Measurements from ENCODE around the gene LCTL. TPM values are rescaled to one million over a fixed set of nuclear protein-coding genes. Genes with fewer than 3 reads are reported as not detected.

The LCTL gene, protein sequence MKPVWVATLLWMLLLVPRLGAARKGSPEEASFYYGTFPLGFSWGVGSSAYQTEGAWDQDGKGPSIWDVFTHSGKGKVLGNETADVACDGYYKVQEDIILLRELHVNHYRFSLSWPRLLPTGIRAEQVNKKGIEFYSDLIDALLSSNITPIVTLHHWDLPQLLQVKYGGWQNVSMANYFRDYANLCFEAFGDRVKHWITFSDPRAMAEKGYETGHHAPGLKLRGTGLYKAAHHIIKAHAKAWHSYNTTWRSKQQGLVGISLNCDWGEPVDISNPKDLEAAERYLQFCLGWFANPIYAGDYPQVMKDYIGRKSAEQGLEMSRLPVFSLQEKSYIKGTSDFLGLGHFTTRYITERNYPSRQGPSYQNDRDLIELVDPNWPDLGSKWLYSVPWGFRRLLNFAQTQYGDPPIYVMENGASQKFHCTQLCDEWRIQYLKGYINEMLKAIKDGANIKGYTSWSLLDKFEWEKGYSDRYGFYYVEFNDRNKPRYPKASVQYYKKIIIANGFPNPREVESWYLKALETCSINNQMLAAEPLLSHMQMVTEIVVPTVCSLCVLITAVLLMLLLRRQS
- total RNA-seq: not detected

DNA sequence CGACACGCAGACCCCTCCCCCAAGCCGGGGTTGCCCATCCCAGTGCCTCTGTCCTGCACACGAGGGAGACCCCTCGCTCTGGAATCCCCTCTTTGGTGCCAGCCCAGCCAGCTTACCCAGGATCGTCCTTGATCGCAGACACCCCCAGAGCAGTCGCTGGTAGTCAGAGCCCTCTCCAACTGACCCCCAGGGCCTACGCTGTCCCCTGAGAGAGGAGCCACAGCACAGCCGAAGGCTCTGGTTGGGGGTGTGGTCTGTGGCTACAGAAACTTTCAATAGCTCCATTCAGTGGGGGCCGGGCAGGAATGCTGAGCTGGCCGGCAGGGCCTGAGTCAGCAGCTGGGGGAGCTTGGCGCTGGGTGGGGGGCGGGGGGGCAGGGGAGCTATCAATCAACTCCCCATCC, at the start of gene LCTL:
TSS of gene LCTL (minus strand) at position 258 of the 404 bp plus-strand sequence. CDS start 633 bp downstream, outside the sequence.
- TF ChIP-seq, protein P1, sequence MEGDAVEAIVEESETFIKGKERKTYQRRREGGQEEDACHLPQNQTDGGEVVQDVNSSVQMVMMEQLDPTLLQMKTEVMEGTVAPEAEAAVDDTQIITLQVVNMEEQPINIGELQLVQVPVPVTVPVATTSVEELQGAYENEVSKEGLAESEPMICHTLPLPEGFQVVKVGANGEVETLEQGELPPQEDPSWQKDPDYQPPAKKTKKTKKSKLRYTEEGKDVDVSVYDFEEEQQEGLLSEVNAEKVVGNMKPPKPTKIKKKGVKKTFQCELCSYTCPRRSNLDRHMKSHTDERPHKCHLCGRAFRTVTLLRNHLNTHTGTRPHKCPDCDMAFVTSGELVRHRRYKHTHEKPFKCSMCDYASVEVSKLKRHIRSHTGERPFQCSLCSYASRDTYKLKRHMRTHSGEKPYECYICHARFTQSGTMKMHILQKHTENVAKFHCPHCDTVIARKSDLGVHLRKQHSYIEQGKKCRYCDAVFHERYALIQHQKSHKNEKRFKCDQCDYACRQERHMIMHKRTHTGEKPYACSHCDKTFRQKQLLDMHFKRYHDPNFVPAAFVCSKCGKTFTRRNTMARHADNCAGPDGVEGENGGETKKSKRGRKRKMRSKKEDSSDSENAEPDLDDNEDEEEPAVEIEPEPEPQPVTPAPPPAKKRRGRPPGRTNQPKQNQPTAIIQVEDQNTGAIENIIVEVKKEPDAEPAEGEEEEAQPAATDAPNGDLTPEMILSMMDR (IDR thresholded peaks at IDR 0.05): no peak
- TF ChIP-seq POLR2A (IDR thresholded peaks at IDR 0.05): no peak
- DNase-seq (ENCODE audit: low spot score in 2 of 2): no peak
- WGBS, 2 donors: 56 to 58% methylated on average over 9 to 13 of the region's 14 CpGs
- intact Hi-C loops (cut with DNase I; ENCODE audit: low total_unique reads): no loop called here
- H3K4me3 ChIP-seq (ENCODE audit: low read depth, poor library complexity, severe bottlenecking): no peak within 1 kb of the TSS

DNA sequence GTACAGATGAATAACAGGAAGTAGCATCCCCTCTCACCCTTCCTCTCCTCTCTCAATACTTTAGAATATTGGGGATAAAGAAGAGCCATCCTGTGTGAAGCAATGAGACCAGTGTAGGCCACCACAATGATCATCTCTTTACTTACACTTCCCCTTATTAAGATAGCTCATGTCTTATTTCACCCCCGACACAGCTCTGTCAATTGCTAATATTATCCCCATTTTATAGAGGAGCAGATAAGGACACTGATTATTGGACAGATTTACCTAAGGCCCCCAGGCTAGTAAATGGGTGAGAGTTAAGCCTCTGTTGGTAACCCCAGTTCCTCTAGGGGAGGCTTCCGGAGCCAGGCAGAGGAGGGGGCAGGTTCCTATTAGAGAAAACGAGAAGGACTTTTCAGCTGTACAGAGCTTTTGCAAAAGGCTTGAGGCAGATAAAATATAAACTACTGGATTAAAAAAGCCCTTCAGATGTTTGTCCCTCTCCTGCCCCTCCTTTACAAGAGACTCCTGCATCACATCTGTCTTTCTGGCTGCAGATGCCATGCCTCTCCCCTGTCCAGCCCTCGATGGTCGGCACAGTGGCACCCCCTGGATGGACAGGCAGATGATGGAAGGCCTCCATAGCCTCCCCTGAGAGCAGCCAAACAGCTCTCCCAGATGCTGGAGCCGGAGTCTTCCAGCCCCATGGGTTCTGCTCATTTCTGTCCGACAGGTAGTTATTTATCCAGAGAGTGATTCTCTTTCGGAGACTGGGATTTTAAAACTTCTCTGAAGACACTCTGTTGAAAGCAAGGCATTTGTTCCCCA, 49.4 kb upstream of the LCTL start:
- no peak for DNase-seq (ENCODE audit: low spot score in 2 of 2)
- 71 to 75% methylated on average over 8 of the region's 8 CpGs for WGBS, 2 donors
- no peak for TF ChIP-seq POLR2A (IDR thresholded peaks at IDR 0.05)
- TF ChIP-seq, protein P1 (IDR thresholded peaks at IDR 0.05): no peak
- intact Hi-C loops (cut with DNase I; ENCODE audit: low total_unique reads): loop anchor here (5.0 to 10.0 kb wide), 2 partner anchors 80 to 157 kb away; no protein-coding TSS in a partner anchor
- no peak overlapping the region for H3K4me3 ChIP-seq (ENCODE audit: low read depth, poor library complexity, severe bottlenecking)

DNA sequence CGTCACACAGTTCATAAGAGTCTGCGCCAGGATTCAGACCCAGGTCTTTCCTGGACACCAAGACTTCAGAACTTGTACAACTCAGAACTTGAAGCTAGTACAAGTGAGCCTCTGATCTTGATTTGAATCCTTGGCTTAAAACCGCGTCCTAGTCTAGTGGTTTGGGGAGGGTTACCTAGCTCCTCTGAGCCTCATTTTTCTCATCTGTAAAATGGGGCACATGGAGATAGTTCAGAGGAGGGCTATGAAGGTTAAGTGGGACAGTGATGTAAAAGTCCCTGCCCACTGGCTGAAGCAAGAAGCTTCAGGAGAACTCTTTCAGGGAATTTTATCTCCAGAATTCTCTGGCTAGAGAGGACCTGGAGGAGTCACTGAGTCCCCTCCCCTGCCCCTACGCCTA, 48.7 kb upstream of the LCTL start:
- no peak overlapping the region for H3K4me3 ChIP-seq (ENCODE audit: low read depth, poor library complexity, severe bottlenecking)
- no peak for TF ChIP-seq POLR2A (IDR thresholded peaks at IDR 0.05)
- DNase-seq (ENCODE audit: low spot score in 2 of 2): no peak
- intact Hi-C loops (cut with DNase I; ENCODE audit: low total_unique reads): loop anchor here (10.0 kb wide), 1 partner anchor 80 kb away; no protein-coding TSS in a partner anchor
- 97 to 99% methylated on average over 5 of the region's 5 CpGs for WGBS, 2 donors

DNA sequence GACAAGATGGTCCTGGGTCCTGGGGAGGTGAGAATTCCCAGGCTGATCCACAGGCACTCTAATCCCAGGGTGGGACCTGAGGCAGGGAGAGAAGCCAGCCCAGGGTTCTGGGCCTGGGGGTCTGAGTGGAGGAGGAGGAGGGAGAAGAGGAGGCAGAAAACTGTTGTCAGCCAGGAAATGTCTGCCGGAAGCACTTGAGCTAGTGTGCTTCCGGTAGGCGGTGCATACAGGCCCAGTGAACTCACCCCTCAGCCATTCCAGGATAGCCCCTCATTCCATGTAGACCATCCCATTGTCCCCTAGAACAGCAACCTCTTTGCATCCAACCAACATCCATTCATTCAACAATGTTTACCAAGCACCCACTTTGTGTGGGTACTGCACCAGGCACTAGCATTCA, 47.9 kb upstream of the LCTL start:
- DNase-seq (ENCODE audit: low spot score in 2 of 2): no peak
- H3K4me3 ChIP-seq (ENCODE audit: low read depth, poor library complexity, severe bottlenecking): no peak overlapping the region
- TF ChIP-seq, protein P1 (IDR thresholded peaks at IDR 0.05): no peak
- no peak for TF ChIP-seq POLR2A (IDR thresholded peaks at IDR 0.05)
- intact Hi-C loops (cut with DNase I; ENCODE audit: low total_unique reads): loop anchor here (10.0 kb wide), 1 partner anchor 81 kb away; no protein-coding TSS in a partner anchor
- WGBS, 2 donors: 74 to 84% methylated on average over 3 of the region's 3 CpGs

DNA sequence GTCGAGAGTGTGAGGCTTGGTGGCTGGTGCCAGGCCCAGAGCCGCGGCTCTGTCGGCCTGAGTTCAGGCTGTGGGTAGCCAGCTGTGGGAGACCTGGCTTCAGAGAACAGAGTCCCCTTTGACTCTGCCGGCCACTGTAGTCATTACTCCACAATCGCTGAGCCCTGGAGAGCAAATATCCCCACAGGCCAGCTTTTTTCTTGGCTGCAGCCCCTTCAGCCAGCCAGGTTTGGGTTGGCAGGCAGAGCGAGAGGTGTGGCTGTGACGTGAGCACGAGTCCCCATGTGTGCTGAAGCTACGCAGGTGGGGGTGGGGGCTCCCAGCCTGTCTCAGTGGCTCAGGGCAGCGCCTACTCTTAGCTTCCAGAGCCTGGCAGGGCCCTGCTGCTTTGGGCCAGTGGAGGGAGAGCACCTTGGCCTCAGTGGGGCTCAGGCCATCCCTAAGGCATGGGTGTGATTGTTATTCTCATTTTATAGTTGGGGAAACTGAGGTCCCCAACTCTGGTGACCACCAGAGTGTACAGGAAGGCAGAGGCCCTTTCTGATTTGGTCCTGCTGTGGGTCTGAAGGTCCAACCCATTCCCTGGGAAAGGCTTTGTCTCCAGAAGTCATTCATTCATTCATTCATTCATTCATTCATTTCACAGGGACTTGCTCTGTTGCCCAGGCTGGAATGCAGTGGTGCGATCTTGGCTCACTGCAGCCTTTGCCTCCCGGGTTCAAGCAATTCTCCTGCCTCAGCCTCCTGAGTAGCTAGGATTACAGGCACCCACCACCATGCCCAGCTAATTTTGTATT, 45.7 kb upstream of the LCTL start:
- no peak for DNase-seq (ENCODE audit: low spot score in 2 of 2)
- intact Hi-C loops (cut with DNase I; ENCODE audit: low total_unique reads): loop anchor here (10.0 kb wide), 1 partner anchor 83 kb away; no protein-coding TSS in a partner anchor
- no peak for TF ChIP-seq POLR2A (IDR thresholded peaks at IDR 0.05)
- TF ChIP-seq, protein P1 (IDR thresholded peaks at IDR 0.05): no peak

More for the DNA sequence above, 45.7 kb upstream of the LCTL start:
- 61 to 67% methylated on average over 9 of the region's 13 CpGs for WGBS, 2 donors
- H3K4me3 ChIP-seq (ENCODE audit: low read depth, poor library complexity, severe bottlenecking): no peak overlapping the region

All from lower leg skin (tissue), 4 donors.